B cell (primary cell): ENCODE measurements around the gene FURIN. TPM values are rescaled to one million over a fixed set of nuclear protein-coding genes. Genes with fewer than 3 reads are reported as not detected.
A peak's percentile ranks its signal among the peaks of the same experiment; 100 is the strongest.

Source experiments
- ATAC-seq: fragments of 200-7000 bp; cut with Tn5 transposase; one replicate; pipeline ENCODE4 v1.10.0; 2021; ENCODE audit warnings: low read depth, mild to moderate bottlenecking, moderate number of reproducible peaks, moderate library complexity
- CTCF ChIA-PET: fragments of 350-600 bp; sonication (Branson Sonifier 250); formaldehyde crosslinking; loops from one replicate; lab custom pipeline; 2021; ENCODE audit warnings: antibody characterized with exemption, inconsistent platforms; lab: Charles Lee
- POLR2A ChIA-PET: fragments of 350-600 bp; sonication (Branson Sonifier 250); formaldehyde crosslinking; loops from one replicate; lab custom pipeline; 2021; ENCODE audit warnings: antibody characterized with exemption; lab: Charles Lee
- DNase-seq: peaks from one replicate; pipeline ENCODE4 v3.0.0; 2013
- H2AFZ ChIP-seq: 2 replicates; pipeline ENCODE4 v1.6.1; 2012; ENCODE audit warnings: mild to moderate bottlenecking, low read depth, low read length; ENCODE audit not compliant: insufficient read depth, poor library complexity, severe bottlenecking
- H3K27ac ChIP-seq, 2 donors: 1 replicate in 1 of 2; 2 replicates in 1 of 2; pipeline ENCODE4 v1.5.1; 2012 to 2013; ENCODE audit warnings: low read length in 2 of 2, mild to moderate bottlenecking in 2 of 2, moderate library complexity in 1 of 2
- H3K27me3 ChIP-seq, 4 experiments: fragments of 200-600 bp in 1 of 4; sonication (generic) in 1 of 4; replicated peaks in 1 of 4; 1 replicate in 2 of 4; 2 replicates in 2 of 4; pipeline versions ENCODE4 v1.6.1 to v1.7.0; 2013 to 2016; ENCODE audit warnings: low read length in 3 of 4, mild to moderate bottlenecking in 2 of 4, mixed read lengths in 1 of 4, moderate library complexity in 1 of 4; ENCODE audit not compliant: insufficient read depth in 4 of 4, control insufficient read depth in 3 of 4; ENCODE audit errors: control extremely low read depth in 1 of 4
- H3K36me3 ChIP-seq, 2 experiments: replicated peaks in 1 of 2; 1 replicate in 1 of 2; 2 replicates in 1 of 2; pipeline versions ENCODE4 v1.6.1 to v1.7.1; 2013; ENCODE audit warnings: low read length in 1 of 2; ENCODE audit not compliant: insufficient read depth in 2 of 2, control insufficient read depth in 1 of 2; ENCODE audit errors: control extremely low read depth in 1 of 2, extremely low read depth in 1 of 2
- H3K4me1 ChIP-seq, 2 donors: fragments of 200-600 bp in 1 of 2; sonication (generic) in 1 of 2; 1 replicate in 1 of 2; 2 replicates in 1 of 2; pipeline versions ENCODE4 v1.5.1 to v1.6.1; 2013 to 2017; ENCODE audit warnings: low read length in 2 of 2; ENCODE audit not compliant: control insufficient read depth in 2 of 2, insufficient read depth in 2 of 2
- H3K4me2 ChIP-seq: replicated peaks from 2 replicates; pipeline ENCODE3; 2012; ENCODE audit warnings: mild to moderate bottlenecking, low read depth, low read length; ENCODE audit not compliant: poor library complexity, severe bottlenecking
- H3K4me3 ChIP-seq, 5 experiments: fragments of 200-600 bp in 1 of 5; sonication (generic) in 1 of 5; 1 replicate in 3 of 5; 2 replicates in 2 of 5; pipeline versions ENCODE4 v1.5.1 to v1.7.0; 2011 to 2016; ENCODE audit warnings: low read length in 4 of 5, mild to moderate bottlenecking in 4 of 5, low read depth in 2 of 5, control low read depth in 1 of 5, moderate library complexity in 1 of 5; ENCODE audit not compliant: insufficient read depth in 1 of 5; ENCODE audit errors: control extremely low read depth in 1 of 5, extremely low read depth in 1 of 5
- H3K79me2 ChIP-seq: fragments of 200-600 bp; sonication (generic); one replicate; pipeline ENCODE4 v1.6.0; 2016; ENCODE audit warnings: low read length; ENCODE audit not compliant: control insufficient read depth, insufficient read depth
- H3K9ac ChIP-seq: fragments of 200-600 bp; sonication (generic); 2 replicates; pipeline ENCODE4 v1.6.1; 2017; ENCODE audit warnings: mild to moderate bottlenecking, low read length, moderate library complexity
- H3K9me3 ChIP-seq, 3 donors: one replicate each; pipeline versions ENCODE4 v1.6.1 to v1.7.1; 2013; ENCODE audit warnings: low read length in 2 of 3; ENCODE audit not compliant: control insufficient read depth in 2 of 3, insufficient read depth in 1 of 3; ENCODE audit errors: control extremely low read depth in 1 of 3
- H4K20me1 ChIP-seq: 2 replicates; pipeline ENCODE4 v1.6.0; 2012; ENCODE audit warnings: mild to moderate bottlenecking, low read length; ENCODE audit not compliant: insufficient read depth, control insufficient read depth, poor library complexity, severe bottlenecking
- H3K27ac Mint-ChIP-seq: one replicate; pipeline ENCODE4 v1.8.0; 2021; ENCODE audit warnings: mixed read lengths
- H3K27me3 Mint-ChIP-seq: one replicate; pipeline ENCODE4 v1.8.0; 2021; ENCODE audit warnings: mixed read lengths
- H3K4me1 Mint-ChIP-seq: one replicate; pipeline ENCODE4 v1.8.0; 2021; ENCODE audit warnings: mixed read lengths
- H3K4me3 Mint-ChIP-seq: one replicate; pipeline ENCODE4 v1.8.0; 2021; ENCODE audit warnings: mixed read lengths
- H3K9me3 Mint-ChIP-seq: one replicate; pipeline ENCODE4 v1.8.0; 2022; ENCODE audit warnings: mixed read lengths; ENCODE audit not compliant: insufficient read depth
- CTCF ChIP-seq: fragments of 200-600 bp; IDR thresholded peaks from one replicate; pipeline ENCODE4 v1.8.0; 2022; ENCODE audit warnings: antibody characterized with exemption, mild to moderate bottlenecking
- EZH2 ChIP-seq: IDR thresholded peaks from 2 replicates; pipeline ENCODE4 v1.6.1; 2012; ENCODE audit warnings: borderline replicate concordance, low read depth, mild to moderate bottlenecking, moderate library complexity, low read length; ENCODE audit not compliant: insufficient read depth, poor library complexity, severe bottlenecking
- WGBS: methylation state at CpG from one replicate; pipeline ENCODE4 v1.1.5; 2013; ENCODE audit warnings: missing lambda C conversion rate; ENCODE audit not compliant: insufficient coverage; 5-methylcytosine and 5-hydroxymethylcytosine counted together
- intact Hi-C: fragments of 100-400 bp; cut with micrococcal nuclease; formaldehyde crosslinking; loops from one replicate; pipeline ENCODE4 v1.10.0; 2022
- polyA plus RNA-seq: library from polyadenylated mRNA; depleted of rRNA; stranded (reverse); fragments of >200 nt; gene quantifications from 2 replicates; pipeline ENCODE4 v1.2.3, GENCODE V29; 2012
- total RNA-seq, 2 donors: library from RNA; stranded (reverse); fragments of 120-200 nt in 1 of 2; gene quantifications; 1 replicate in 1 of 2; 2 replicates in 1 of 2; pipeline versions ENCODE4 v1.2.3 to v1.2.4, GENCODE V29; 2013 to 2022

The FURIN gene
- total and polyA plus RNA-seq, 2 donors (not counting 1 experiment from before 2014, with no cell fraction given): 31.6 to 66.7 TPM

GRCh38 chr15:90884719-90885431, 16.5 kb downstream of the FURIN start:
- Histone ChIP-seq H4K20me1 (peaks cover 12% of the 10 kb centered on the region), H3K36me3 (peaks cover 0 to 34% of the 10 kb centered on the region in 2 experiments), H3K27ac (peak overlapping the region; percentile 33 to 75), H3K9me3 (no peaks in the 10 kb centered on the region), H3K4me1 (peaks cover 25 to 32% of the 10 kb centered on the region in 2 donors), H3K9ac (peak overlapping the region; percentile 70), H3K27me3 (no peaks in the 10 kb centered on the region), H2AFZ (peak overlapping the region; percentile 93), H3K4me2 (peak overlapping the region; percentile 94), H3K79me2 (peaks cover 27% of the 10 kb centered on the region), H3K4me3 (peak overlapping the region; percentile 51 to 65 (median 56))
- peak overlapping the region; percentile 80 for H3K4me3 Mint-ChIP-seq
- intact Hi-C loops: loop anchor here (1.0 to 5.0 kb wide), 7 partner anchors 33 to 565 kb away; no protein-coding TSS in a partner anchor
- peaks cover 22% of the 10 kb centered on the region for H3K4me1 Mint-ChIP-seq
- no peaks in the 10 kb centered on the region for H3K27me3 Mint-ChIP-seq
- TF ChIP-seq EZH2 (no peak), CTCF (no peak)
- no peaks in the 10 kb centered on the region for H3K9me3 Mint-ChIP-seq
- DNase-seq (peak; percentile 38), ATAC-seq (peak; percentile 8)
- ChIA-PET CTCF (interaction anchor here (0.6 to 4.7 kb wide), 74 partner anchors 9 to 592 kb away, joined by 3 to 158 read pairs (median 6); partner anchors contain the start of genes BLM, FURIN, HDDC3 and MAN2A2), POLR2A (interaction anchor here (0.6 to 2.1 kb wide), 16 partner anchors 14 to 337 kb away, joined by 3 to 11 read pairs (median 4); partner anchors contain the start of genes BLM, HDDC3, MAN2A2 and UNC45A)
- 28% methylated on average over 16 of the region's 16 CpGs for WGBS
- H3K27ac Mint-ChIP-seq: peak overlapping the region; percentile 88
